Caco-2 (cell line): Measurements from ENCODE around the gene MX1. TPM values are rescaled to one million over a fixed set of nuclear protein-coding genes. Genes with fewer than 3 reads are reported as not detected.
A peak's percentile ranks its signal among the peaks of the same experiment; 100 is the strongest.
"Not testable (repeated sequence)": the region's sequence is repeated elsewhere in the genome, so short reads cannot be mapped to it uniquely, and the experiment has no call there.

Experiments used
- BruUV-seq: library from RNA; stranded (reverse); fragments of 400-500 nt; replicated peaks from 2 replicates; lab custom pipeline; 2021; lab: Mats Ljungman, UMichigan
- CTCF ChIA-PET: fragments of 300-600 bp; sonication (Branson Sonifier 250); formaldehyde crosslinking; loops from one replicate; lab custom pipeline; 2022; ENCODE audit warnings: antibody characterized with exemption; lab: Charles Lee
- POLR2A ChIA-PET: fragments of 300-600 bp; sonication (Branson Sonifier 250); formaldehyde crosslinking; loops from one replicate; lab custom pipeline; 2022; ENCODE audit warnings: antibody characterized with exemption; lab: Charles Lee
- DNase-seq, 2 experiments: peaks; one replicate each; pipeline versions ENCODE4 v3.0.0 to v3.0.0-alpha.2; 2020 to 2022
- H3K27me3 ChIP-seq: replicated peaks from 2 replicates; pipeline ENCODE4 v1.6.0; 2011; ENCODE audit warnings: low read length; ENCODE audit not compliant: control insufficient read depth, insufficient read depth
- H3K36me3 ChIP-seq: 2 replicates; pipeline ENCODE4 v1.5.1; 2011; ENCODE audit warnings: low read length; ENCODE audit not compliant: control insufficient read depth, insufficient read depth
- H3K4me1 ChIP-seq: fragments of 250-450 bp; sonication (Bioruptor Pico); 2 replicates; pipeline ENCODE4 v1.5.1; 2020; ENCODE audit warnings: mild to moderate bottlenecking
- H3K4me3 ChIP-seq: 2 replicates; pipeline ENCODE4 v1.5.1; 2011; ENCODE audit warnings: low read depth, mild to moderate bottlenecking, control low read depth, low read length
- H3K9me3 ChIP-seq: fragments of 250-450 bp; sonication (Bioruptor Pico); 2 replicates; pipeline ENCODE4 v1.5.1; 2020; ENCODE audit warnings: mild to moderate bottlenecking, moderate library complexity
- H3K27ac Mint-ChIP-seq: one replicate; pipeline ENCODE4 v1.8.0; 2022; ENCODE audit warnings: mixed read lengths; ENCODE audit not compliant: unreplicated experiment
- H3K27me3 Mint-ChIP-seq: one replicate; pipeline ENCODE4 v1.8.0; 2022; ENCODE audit warnings: mixed read lengths; ENCODE audit not compliant: insufficient read depth, unreplicated experiment
- H3K36me3 Mint-ChIP-seq: one replicate; pipeline ENCODE4 v1.8.0; 2022; ENCODE audit warnings: mild to moderate bottlenecking, mixed read lengths; ENCODE audit not compliant: insufficient read depth, unreplicated experiment
- H3K4me1 Mint-ChIP-seq: one replicate; pipeline ENCODE4 v1.8.0; 2022; ENCODE audit warnings: low read depth, mixed read lengths; ENCODE audit not compliant: unreplicated experiment
- H3K4me3 Mint-ChIP-seq: one replicate; pipeline ENCODE4 v1.8.0; 2022; ENCODE audit warnings: mild to moderate bottlenecking, moderate library complexity, mixed read lengths; ENCODE audit not compliant: unreplicated experiment
- H3K9me3 Mint-ChIP-seq: one replicate; pipeline ENCODE4 v1.8.0; 2022; ENCODE audit warnings: mixed read lengths; ENCODE audit not compliant: unreplicated experiment
- CTCF ChIP-seq, 2 experiments: fragments of 200-600 bp in 1 of 2; IDR thresholded peaks; 1 replicate in 1 of 2; 2 replicates in 1 of 2; pipeline versions ENCODE4 v1.5.1 to v1.8.0; 2011 to 2022; ENCODE audit warnings: antibody characterized with exemption in 1 of 2, control low read depth in 1 of 2, inconsistent platforms in 1 of 2, low read depth in 1 of 2, low read length in 1 of 2, mild to moderate bottlenecking in 1 of 2, moderate library complexity in 1 of 2; ENCODE audit not compliant: insufficient read depth in 1 of 2, severe bottlenecking in 1 of 2, unreplicated experiment in 1 of 2
- intact Hi-C: fragments of 100-400 bp; cut with micrococcal nuclease; formaldehyde crosslinking; loops from one replicate; pipeline ENCODE4 v1.10.0; 2022; ENCODE audit not compliant: unreplicated experiment
- total RNA-seq: library from RNA; stranded (reverse); gene quantifications from 2 replicates; pipeline ENCODE4 v1.2.3, GENCODE V29; 2022

Gene MX1
- total RNA-seq, 1 experiment from 2014 or later, result 18.9 TPM

GRCh38 chr21:41410767-41411448, 15.1 kb upstream of the MX1 start:
- H3K9me3 ChIP-seq, result no peaks in the 10 kb centered on the region; the same call in 1 of the 2 replicates
- no peak for DNase-seq
- ChIA-PET CTCF (interaction anchor here (1.1 to 1.6 kb wide), 2 partner anchors 88 to 127 kb away, joined by 4 to 5 read pairs; no protein-coding TSS in a partner anchor), POLR2A (no interaction called here)
- Mint-ChIP-seq H3K36me3 (no peaks in the 10 kb centered on the region), H3K4me1 (no peaks in the 10 kb centered on the region), H3K27ac (peak overlapping the region; percentile 19), H3K4me3 (no peak overlapping the region), H3K9me3 (peaks cover 5% of the 10 kb centered on the region), H3K27me3 (no peaks in the 10 kb centered on the region)
- H3K4me3 ChIP-seq, result no peak overlapping the region
- no peaks in the 10 kb centered on the region for H3K36me3 ChIP-seq
- intact Hi-C loops, result no loop called here
- peaks cover 3% of the 10 kb centered on the region; the same call in 1 of the 2 replicates for H3K4me1 ChIP-seq
- H3K27me3 ChIP-seq, result no peaks in the 10 kb centered on the region
- no TSS peak for BruUV-seq
- TF ChIP-seq CTCF (IDR thresholded peaks at IDR 0.05; ENCODE audit: insufficient read depth in 1 of 2, low read depth in 1 of 2, low read length in 1 of 2, severe bottlenecking in 1 of 2, unreplicated experiment in 1 of 2), result no peak

- DNase-seq, result no peak
- Mint-ChIP-seq H3K4me3 (no peak overlapping the region), H3K9me3 (peaks cover 10% of the 10 kb centered on the region), H3K36me3 (no peaks in the 10 kb centered on the region), H3K27ac (peak overlapping the region; percentile 19), H3K4me1 (no peaks in the 10 kb centered on the region), H3K27me3 (no peaks in the 10 kb centered on the region)
- H3K9me3 ChIP-seq, result no peaks in the 10 kb centered on the region; the same call in 1 of the 2 replicates
- no peak overlapping the region for H3K4me3 ChIP-seq
- no peaks in the 10 kb centered on the region for H3K36me3 ChIP-seq
- peak in 1 of 2 experiments; percentile 20 for TF ChIP-seq CTCF (IDR thresholded peaks at IDR 0.05; ENCODE audit: insufficient read depth in 1 of 2, low read depth in 1 of 2, low read length in 1 of 2, severe bottlenecking in 1 of 2, unreplicated experiment in 1 of 2)
- H3K4me1 ChIP-seq, result peaks cover 3% of the 10 kb centered on the region; the same call in 1 of the 2 replicates
- intact Hi-C loops, result no loop called here
- H3K27me3 ChIP-seq, result no peaks in the 10 kb centered on the region
- ChIA-PET POLR2A (no interaction called here), CTCF (interaction anchor here (1.1 to 1.6 kb wide), 3 partner anchors 13 to 128 kb away, joined by 3 to 5 read pairs (median 4); no protein-coding TSS in a partner anchor)
- BruUV-seq, result no TSS peak
Measured at GRCh38 chr21:41411449-41412089, 14.5 kb upstream of the MX1 start.

GRCh38 chr21:41417505-41417904, 8.5 kb upstream of the MX1 start:
- H3K27me3 Mint-ChIP-seq, H3K4me1 Mint-ChIP-seq, CTCF ChIA-PET, intact Hi-C loops, BruUV-seq, H3K4me3 Mint-ChIP-seq, H3K27me3 ChIP-seq, H3K4me1 ChIP-seq, H3K36me3 ChIP-seq, DNase-seq, H3K36me3 Mint-ChIP-seq, H3K27ac Mint-ChIP-seq, H3K4me3 ChIP-seq, H3K9me3 ChIP-seq, POLR2A ChIA-PET: not testable (repeated sequence)
- H3K9me3 Mint-ChIP-seq, result peaks cover 10% of the 10 kb centered on the region
